Islet of Langerhans (tissue), 1 donor: Measurements from ENCODE around the gene KRTAP5-7.
"Not testable (repeated sequence)": the region's sequence is repeated elsewhere in the genome, so short reads cannot be mapped to it uniquely, and the experiment has no call there.

ENCODE experiments used
- FAIRE-seq: peaks from one replicate; lab custom pipeline; 2011; peaks lifted over from hg19 to GRCh38; lab: Jason Lieb, UNC

The KRTAP5-7 gene

GRCh38 chr11:71526796-71527575 is at the start of gene KRTAP5-7:
Gene KRTAP5-7 (plus strand): TSS chr11:71527267. CDS start chr11:71527301, 34 bp downstream.
- not testable (repeated sequence) for FAIRE-seq

GRCh38 chr11:71477641-71478527 is 49.2 kb upstream of the KRTAP5-7 start:
- FAIRE-seq = no peak

- no peak for FAIRE-seq
Measured at GRCh38 chr11:71478528-71478840, 48.6 kb upstream of the KRTAP5-7 start.

GRCh38 chr11:71481101-71481960 is 45.7 kb upstream of the KRTAP5-7 start:
- FAIRE-seq = no peak

GRCh38 chr11:71482216-71482615 is 44.9 kb upstream of the KRTAP5-7 start:
- FAIRE-seq = no peak

GRCh38 chr11:71482746-71483364 is 44.2 kb upstream of the KRTAP5-7 start:
- no peak for FAIRE-seq

- no peak for FAIRE-seq
Measured at GRCh38 chr11:71483692-71484091, 43.4 kb upstream of the KRTAP5-7 start.

GRCh38 chr11:71484248-71485062 is 42.6 kb upstream of the KRTAP5-7 start:
- FAIRE-seq = no peak

- FAIRE-seq = no peak
Measured at GRCh38 chr11:71485063-71485399, 42.0 kb upstream of the KRTAP5-7 start.

GRCh38 chr11:71485466-71485865 is 41.6 kb upstream of the KRTAP5-7 start:
- FAIRE-seq = no peak

GRCh38 chr11:71486320-71486719 is 40.7 kb upstream of the KRTAP5-7 start:
- no peak for FAIRE-seq

- no peak for FAIRE-seq
Measured at GRCh38 chr11:71488681-71489270, 38.3 kb upstream of the KRTAP5-7 start.

- no peak for FAIRE-seq
Measured at GRCh38 chr11:71489311-71490043, 37.6 kb upstream of the KRTAP5-7 start.

- no peak for FAIRE-seq
Measured at GRCh38 chr11:71490044-71490730, 36.9 kb upstream of the KRTAP5-7 start.

- FAIRE-seq = no peak
Measured at GRCh38 chr11:71490731-71491390, 36.2 kb upstream of the KRTAP5-7 start.

GRCh38 chr11:71491531-71491930 is 35.5 kb upstream of the KRTAP5-7 start:
- no peak for FAIRE-seq

GRCh38 chr11:71491940-71492339 is 35.1 kb upstream of the KRTAP5-7 start:
- no peak for FAIRE-seq

GRCh38 chr11:71495286-71496230 is 31.5 kb upstream of the KRTAP5-7 start:
- FAIRE-seq = no peak
